ENCODE data around the gene RNF212.

Gene RNF212

GRCh38 chr4:1069394-1069793 lies 44.0 kb downstream of the RNF212 start:
- TF ChIP-seq CTCF (conservative IDR thresholded peaks at IDR 0.05; ENCODE audit: low read length) = no peak
- DNase-seq (ENCODE audit: low read depth) = no peak
- no peak overlapping the region for H3K4me3 ChIP-seq (ENCODE audit: low read length)

- no peak for TF ChIP-seq CTCF (conservative IDR thresholded peaks at IDR 0.05; ENCODE audit: low read length)
- no peak overlapping the region for H3K4me3 ChIP-seq (ENCODE audit: low read length)
- no peak for DNase-seq (ENCODE audit: low read depth)
These were observed 47.6 kb downstream of the RNF212 start for GRCh38 chr4:1065732-1066131.

- DNase-seq (ENCODE audit: low read depth) = no peak
- no peak overlapping the region for H3K4me3 ChIP-seq (ENCODE audit: low read length)
- TF ChIP-seq CTCF (conservative IDR thresholded peaks at IDR 0.05; ENCODE audit: low read length) = no peak
These were observed 50.9 kb downstream of the RNF212 start for GRCh38 chr4:1062419-1062818.

GRCh38 chr4:1061760-1062159 lies 51.6 kb downstream of the RNF212 start:
- H3K4me3 ChIP-seq (ENCODE audit: low read length) = no peak overlapping the region
- no peak for DNase-seq (ENCODE audit: low read depth)
- TF ChIP-seq CTCF (conservative IDR thresholded peaks at IDR 0.05; ENCODE audit: low read length) = no peak

GRCh38 chr4:1061056-1061700 lies 52.2 kb downstream of the RNF212 start:
- no peak for DNase-seq (ENCODE audit: low read depth)

GRCh38 chr4:1060621-1061020 lies 52.7 kb downstream of the RNF212 start:
- DNase-seq (ENCODE audit: low read depth) = no peak
- no peak overlapping the region for H3K4me3 ChIP-seq (ENCODE audit: low read length)
- TF ChIP-seq CTCF (conservative IDR thresholded peaks at IDR 0.05; ENCODE audit: low read length) = no peak

More at GRCh38 chr4:1061056-1061700, 52.2 kb downstream of the RNF212 start:
- H3K4me3 ChIP-seq (ENCODE audit: low read length) = no peak overlapping the region
- TF ChIP-seq CTCF (conservative IDR thresholded peaks at IDR 0.05; ENCODE audit: low read length) = no peak

- no peak overlapping the region for H3K4me3 ChIP-seq (ENCODE audit: low read length)
- TF ChIP-seq CTCF (conservative IDR thresholded peaks at IDR 0.05; ENCODE audit: low read length) = no peak
- no peak for DNase-seq (ENCODE audit: low read depth)
These were observed 53.2 kb downstream of the RNF212 start for GRCh38 chr4:1060121-1060520.
